WTC11 (cell line): ENCODE results near the gene CCDC175.

Experiments
- CREB1 ChIP-seq: sonication (generic); formaldehyde crosslinking; IDR thresholded peaks from 2 replicates; pipeline ENCODE4 v1.8.0; 2023; ENCODE audit warnings: mild to moderate bottlenecking, missing genetic modification reagents
- CTCF ChIP-seq: fragments of 200-600 bp; IDR thresholded peaks from 2 replicates; pipeline ENCODE4 v1.8.0; 2022; ENCODE audit warnings: antibody characterized with exemption
- ETV6 ChIP-seq: sonication (generic); formaldehyde crosslinking; IDR thresholded peaks from 2 replicates; pipeline ENCODE4 v1.8.1; 2022; ENCODE audit warnings: mild to moderate bottlenecking, missing genetic modification reagents
- FOXP4 ChIP-seq: sonication (generic); formaldehyde crosslinking; IDR thresholded peaks from 2 replicates; pipeline ENCODE4 v1.8.0; 2022; ENCODE audit warnings: mild to moderate bottlenecking, missing genetic modification reagents
- HMGA2 ChIP-seq: fragments of 250-450 bp; sonication (Bioruptor Pico); IDR thresholded peaks from 2 replicates; pipeline ENCODE4 v1.4.0; 2021; ENCODE audit warnings: mild to moderate bottlenecking, moderate library complexity
- MAX ChIP-seq: sonication (generic); formaldehyde crosslinking; IDR thresholded peaks from 2 replicates; pipeline ENCODE4 v1.8.0; 2022; ENCODE audit warnings: mild to moderate bottlenecking, missing genetic modification reagents
- NR2C2 ChIP-seq: sonication (generic); formaldehyde crosslinking; IDR thresholded peaks from 2 replicates; pipeline ENCODE4 v1.8.0; 2022; ENCODE audit warnings: mild to moderate bottlenecking, missing genetic modification reagents
- STAT6 ChIP-seq: sonication (generic); formaldehyde crosslinking; conservative IDR thresholded peaks from 2 replicates; pipeline ENCODE4 v1.8.1; 2023; ENCODE audit warnings: mild to moderate bottlenecking, low read depth, missing genetic modification reagents, moderate library complexity
- ZBTB43 ChIP-seq: sonication (generic); formaldehyde crosslinking; IDR thresholded peaks from 2 replicates; pipeline ENCODE4 v1.8.1; 2023; ENCODE audit warnings: mild to moderate bottlenecking, missing genetic modification reagents
- ZNF281 ChIP-seq: sonication (generic); formaldehyde crosslinking; IDR thresholded peaks from 2 replicates; pipeline ENCODE4 v1.8.0; 2023; ENCODE audit warnings: mild to moderate bottlenecking, missing genetic modification reagents

- TF ChIP-seq FOXP4 (CRISPR knock-in tag) (no peak), STAT6 (CRISPR knock-in tag) (no peak), CTCF (no peak), MAX (CRISPR knock-in tag) (no peak), ZNF281 (CRISPR knock-in tag) (no peak), CREB1 (no peak), ETV6 (CRISPR knock-in tag) (no peak), NR2C2 (CRISPR knock-in tag) (no peak), ZBTB43 (CRISPR knock-in tag) (no peak), HMGA2 (no peak)
Observed at GRCh38 chr14:59458486-59458885, 118.1 kb downstream of the CCDC175 start.
